GM10266 (cell line): Measurements from ENCODE around the gene MYO16.
A peak's percentile ranks its signal among the peaks of the same experiment; 100 is the strongest.

Source experiments
- DNase-seq: peaks from one replicate; pipeline ENCODE4 v3.0.0; 2012; ENCODE audit errors: extremely low spot score
- CTCF ChIP-seq: IDR thresholded peaks from 2 replicates; pipeline ENCODE4 v1.5.1; 2012; ENCODE audit warnings: mild to moderate bottlenecking, low read depth; ENCODE audit not compliant: control insufficient read depth, insufficient read depth; ENCODE audit errors: missing control alignments

MYO16 gene

DNA sequence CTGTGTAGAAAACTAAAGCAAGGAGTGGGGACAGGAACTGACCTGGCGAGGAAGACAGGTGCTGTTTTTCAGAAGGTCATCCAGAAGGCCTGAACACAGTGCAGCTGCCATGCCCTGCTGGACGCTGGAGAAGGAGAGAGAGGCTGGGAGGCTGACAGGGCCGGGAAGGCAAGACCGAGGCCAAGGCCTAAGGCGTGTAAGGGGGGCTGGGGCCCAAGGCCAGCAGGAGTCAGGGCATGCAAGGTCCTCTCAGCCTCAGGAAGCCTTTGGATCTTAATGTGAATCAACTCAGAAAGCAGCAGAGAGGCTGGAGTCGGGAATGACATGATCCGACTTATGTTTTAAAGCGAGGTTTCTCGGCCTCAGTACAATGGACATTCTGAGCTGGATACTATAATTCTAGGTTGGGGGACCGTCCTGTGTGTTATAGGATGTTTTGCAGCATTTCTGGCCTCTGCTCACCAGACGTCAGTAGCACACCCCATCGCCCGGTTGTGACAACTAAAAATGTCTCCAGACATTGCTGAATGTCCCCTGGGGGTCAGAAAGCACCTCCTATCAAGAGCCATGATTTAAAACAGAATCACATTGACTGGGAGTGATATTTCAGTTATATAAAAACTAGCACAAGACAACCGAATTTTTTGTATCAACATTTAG lies 530.4 kb downstream of the MYO16 start:
- no peak for DNase-seq
- no peak for TF ChIP-seq CTCF

- DNase-seq: no peak
- TF ChIP-seq CTCF: no peak
These were observed 530.9 kb downstream of the MYO16 start for GRCh38 chr13:109160357-109160756.

DNA sequence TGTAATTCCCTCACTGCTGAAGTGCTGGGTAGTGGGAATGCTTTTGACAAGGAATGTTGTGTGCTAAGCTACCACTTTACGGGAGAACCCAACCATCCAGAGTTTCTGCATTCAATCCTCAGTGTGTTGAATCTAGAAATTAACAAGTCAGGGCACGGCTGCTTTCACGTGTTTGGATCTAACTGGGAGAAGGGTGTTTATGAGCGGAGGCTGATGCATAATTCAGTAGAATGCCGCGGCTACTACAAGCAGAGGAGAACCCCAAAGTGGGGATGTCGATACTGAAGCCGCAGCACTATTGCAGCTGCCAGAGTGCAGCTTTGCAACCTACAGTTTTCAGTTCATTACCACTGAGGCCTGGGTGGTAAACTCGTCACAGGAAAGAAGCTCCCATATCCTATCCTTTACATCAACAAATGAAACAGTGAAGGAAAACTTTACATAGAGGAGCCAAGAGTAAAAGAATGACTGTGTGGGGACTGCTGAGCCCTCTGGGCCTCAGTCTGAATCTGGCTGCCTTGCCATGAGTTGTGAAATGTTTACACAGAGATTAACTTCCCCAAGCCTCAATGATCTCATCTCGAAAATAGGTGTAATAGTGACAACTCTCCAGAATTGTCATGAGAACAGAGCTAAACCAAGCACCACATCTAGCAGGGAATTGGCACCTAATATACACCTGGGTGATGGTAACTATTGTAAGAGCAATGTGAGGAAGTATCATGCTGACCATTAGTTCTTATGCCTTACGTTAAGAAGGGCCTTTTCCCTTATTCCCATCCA lies 531.7 kb downstream of the MYO16 start:
- DNase-seq: no peak
- TF ChIP-seq CTCF: no peak

DNA sequence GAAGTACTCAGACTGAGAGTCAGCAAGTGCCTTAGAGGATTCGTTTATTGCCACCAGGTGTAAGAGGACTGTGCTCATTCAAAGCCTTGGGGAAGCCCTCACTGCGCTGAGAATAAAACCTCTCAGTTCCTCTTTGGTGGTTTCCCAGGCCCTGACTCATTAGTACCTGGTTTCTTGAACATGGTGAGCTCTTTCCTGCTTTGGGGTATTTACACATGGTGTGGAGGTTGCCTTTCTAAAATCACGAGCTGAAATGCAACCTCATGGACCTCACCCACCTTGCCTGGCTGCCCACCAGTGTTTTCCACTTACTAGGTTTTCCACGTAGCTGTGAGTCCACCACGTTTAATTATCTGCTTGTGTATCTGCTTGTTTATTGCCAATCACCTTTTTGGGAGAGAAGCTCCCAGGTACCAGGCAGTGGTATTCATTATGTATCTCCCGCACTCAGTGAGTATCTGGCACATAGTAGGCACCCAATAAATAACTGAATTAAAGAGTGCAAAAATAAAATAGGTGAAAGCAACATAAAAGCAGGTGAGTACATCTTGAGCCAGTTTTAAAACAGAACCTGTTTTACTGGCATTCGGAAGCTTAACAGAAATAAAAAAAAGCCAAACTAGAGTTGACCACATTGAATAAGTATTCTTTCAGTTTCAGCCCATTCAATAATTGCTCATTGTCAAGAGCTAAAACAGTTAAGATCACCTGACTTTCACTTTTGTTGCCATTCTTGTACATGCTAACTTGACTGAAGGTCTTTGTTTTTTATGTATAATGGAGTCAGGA lies 533.0 kb downstream of the MYO16 start:
- no peak for TF ChIP-seq CTCF
- peak; percentile 83 for DNase-seq

DNA sequence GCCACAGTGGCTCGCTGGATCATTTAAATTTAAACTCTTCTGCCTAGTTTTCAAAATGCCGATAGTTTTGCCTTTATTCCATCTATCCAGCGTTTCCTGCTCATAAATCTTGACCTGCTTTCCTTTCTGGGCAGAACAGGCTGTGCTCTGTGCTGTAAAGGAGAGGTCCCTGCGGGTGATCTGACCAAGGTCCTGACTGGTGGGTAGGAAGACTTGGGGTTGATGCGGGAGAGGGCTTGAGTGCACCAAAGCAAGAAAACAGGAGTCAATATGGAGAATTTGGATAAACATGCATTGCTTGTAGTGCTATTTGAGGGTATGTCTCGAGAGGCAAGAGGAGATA lies 533.6 kb downstream of the MYO16 start:
- no peak for TF ChIP-seq CTCF
- DNase-seq: no peak

DNA sequence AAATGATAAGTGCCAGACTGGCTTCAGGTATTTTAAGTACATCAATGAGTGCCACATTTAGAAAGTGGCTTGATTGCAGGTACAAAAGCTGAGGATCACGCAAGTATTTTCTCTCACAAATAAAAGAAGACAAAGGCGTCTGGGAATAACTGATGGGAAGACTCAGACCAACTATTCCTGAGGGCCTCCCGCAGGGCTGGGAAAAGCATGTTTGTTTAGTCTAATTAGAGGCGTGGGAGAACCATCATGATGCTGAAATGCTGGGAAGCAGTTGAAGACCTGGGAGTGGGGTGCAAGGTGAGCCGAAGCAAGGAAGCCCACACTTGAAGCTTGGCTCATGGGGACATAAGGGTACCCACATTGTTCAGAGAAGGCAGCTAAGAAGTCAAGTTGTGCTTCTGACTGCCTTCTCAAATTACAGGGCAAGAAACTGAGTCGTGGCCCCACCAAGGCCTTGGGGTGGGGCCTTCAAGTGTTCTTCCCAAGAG lies 536.0 kb downstream of the MYO16 start:
- TF ChIP-seq CTCF: no peak
- no peak for DNase-seq

GRCh38 chr13:109166804-109167203 lies 537.4 kb downstream of the MYO16 start:
- TF ChIP-seq CTCF: no peak
- no peak for DNase-seq
